HG02763 (cell line): ENCODE measurements around the gene ACOXL.

Source experiments
- ATAC-seq: cut with Tn5 transposase; IDR thresholded peaks from one replicate; pipeline ENCODE4 v1.9.1; 2021; ENCODE audit warnings: mild to moderate bottlenecking, moderate library complexity; ENCODE audit not compliant: unreplicated experiment

ACOXL gene

DNA sequence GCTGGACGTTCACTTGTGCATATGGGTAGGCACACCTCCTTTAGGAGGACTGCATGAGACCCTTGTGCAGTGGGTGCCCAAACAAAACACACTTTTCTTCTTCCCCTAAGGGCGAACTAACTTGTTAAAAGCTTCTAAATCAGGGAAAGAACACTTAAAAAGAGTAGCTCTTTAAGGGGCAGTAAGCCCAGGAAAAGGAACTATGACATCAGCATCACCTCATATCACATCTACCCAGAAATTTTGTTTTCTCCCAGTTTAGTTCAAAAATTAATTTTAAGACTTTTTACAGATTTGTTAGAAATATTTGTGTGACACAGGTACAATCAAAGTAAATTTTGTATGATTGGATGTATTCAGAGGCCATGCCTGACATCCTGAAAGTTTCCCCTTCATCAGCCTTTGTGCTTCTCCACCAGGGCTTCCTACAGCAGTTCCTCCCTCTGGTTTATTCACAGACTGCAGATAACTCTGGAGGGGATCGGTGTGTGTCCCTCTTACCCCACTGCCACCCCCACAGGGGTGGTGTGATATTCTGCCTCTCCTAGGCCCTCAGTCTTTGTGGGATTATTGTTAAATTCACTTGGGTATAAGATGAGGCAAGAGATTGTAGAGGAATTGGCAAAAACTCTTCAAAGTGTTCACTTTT lies 416.0 kb downstream of the ACOXL start:
- ATAC-seq, result no peak

DNA sequence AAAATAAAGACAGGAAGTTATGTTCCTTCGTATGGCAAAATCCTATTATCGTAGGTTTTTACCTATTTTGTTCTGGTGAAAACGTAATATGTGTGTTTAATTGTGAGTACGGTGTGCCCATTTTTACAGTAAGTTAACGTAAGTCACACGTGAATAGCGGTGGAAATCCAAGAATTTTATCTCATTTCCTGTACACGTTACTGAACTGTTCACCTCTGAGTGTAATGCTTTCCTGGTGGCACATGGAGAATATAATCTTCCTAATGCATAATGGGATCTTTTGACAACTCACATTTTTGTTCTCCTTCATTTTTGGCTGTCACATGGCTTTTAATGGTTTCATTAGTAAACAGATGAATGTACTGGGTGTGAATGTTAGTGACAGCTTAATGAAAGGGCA lies 416.6 kb downstream of the ACOXL start:
- ATAC-seq, result no peak

DNA sequence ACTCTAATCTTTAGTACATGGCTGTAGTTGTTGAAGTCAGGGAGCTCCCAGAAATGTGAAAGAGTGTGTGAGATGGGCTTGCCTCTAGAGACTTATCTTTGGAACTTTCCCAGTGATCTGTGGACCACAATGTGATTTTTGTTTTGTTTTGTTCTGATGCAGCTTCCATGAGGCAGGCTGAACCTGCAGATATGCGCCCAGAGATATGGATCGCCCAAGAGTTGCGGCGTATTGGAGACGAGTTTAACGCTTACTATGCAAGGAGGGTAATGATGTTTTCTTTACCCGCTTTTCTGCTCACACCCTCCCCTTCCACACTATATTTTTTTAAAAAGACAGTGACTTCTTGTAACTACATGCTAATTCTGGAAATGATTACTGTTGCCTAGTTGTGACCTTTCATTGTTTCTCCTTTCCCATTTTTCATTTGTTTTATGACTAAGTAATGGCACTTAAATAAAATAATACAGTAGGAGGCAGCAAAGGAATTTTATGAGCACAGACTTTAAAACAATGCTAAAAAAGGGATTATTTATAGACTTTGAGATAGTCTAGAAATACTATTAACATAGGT lies 417.6 kb downstream of the ACOXL start:
- no peak for ATAC-seq

DNA sequence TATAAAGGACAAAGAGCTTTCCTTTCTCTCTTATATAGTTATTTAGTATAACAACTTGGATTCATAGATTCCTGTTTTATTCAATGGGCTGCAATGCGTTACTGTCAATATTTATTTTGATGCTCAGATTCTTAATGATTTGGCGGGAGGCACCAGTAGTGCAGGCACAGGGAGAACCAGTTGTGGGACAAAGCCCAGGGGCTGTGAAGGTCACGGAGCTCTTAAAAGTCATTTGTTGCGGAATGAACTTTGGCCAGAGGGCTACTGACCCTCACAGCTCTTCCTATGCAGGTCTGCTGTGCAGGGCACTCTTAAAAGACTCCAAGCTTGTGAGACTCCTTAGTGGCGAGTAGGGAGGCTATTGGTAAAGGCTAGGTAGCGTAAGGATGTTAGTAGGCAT lies 422.4 kb downstream of the ACOXL start:
- ATAC-seq, result no peak

DNA sequence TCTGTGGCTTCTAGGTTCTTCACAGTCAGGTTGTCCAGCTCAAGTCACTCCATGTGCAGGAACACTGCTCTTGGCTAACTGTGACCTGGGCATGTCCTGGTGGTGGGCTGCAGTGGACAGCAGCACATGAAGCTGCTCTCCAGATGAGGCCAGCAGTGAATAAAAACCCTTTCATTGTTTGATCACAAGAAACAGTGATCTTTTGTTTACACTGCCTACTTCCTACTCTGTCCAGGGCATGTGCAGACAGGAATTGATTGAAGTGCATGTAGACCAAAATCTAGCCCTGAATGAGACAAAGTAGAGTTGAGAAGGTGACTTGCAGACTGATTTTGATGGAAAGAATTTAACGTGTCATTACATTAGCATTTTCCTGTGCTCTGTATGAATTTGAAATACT lies 423.2 kb downstream of the ACOXL start:
- no peak for ATAC-seq

DNA sequence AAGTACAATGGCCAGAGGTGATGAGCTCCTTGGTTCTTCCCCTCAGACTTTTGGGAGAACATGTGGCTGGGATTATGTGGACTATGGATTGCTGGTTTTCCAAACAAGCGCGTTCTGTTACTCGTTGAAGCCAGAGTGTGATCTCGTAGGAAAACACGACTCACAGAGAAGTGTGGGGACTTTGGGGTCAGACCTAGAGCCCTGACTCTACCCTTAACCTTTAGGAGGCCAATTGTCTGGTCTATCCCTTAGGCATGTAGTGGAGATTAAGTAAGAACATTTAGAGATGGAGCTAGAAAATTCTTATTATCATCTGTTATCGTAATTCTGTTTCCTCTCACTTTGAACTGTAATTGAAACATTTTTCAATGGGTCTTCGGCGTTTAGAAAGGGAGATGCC lies 424.2 kb downstream of the ACOXL start:
- ATAC-seq, result no peak

DNA sequence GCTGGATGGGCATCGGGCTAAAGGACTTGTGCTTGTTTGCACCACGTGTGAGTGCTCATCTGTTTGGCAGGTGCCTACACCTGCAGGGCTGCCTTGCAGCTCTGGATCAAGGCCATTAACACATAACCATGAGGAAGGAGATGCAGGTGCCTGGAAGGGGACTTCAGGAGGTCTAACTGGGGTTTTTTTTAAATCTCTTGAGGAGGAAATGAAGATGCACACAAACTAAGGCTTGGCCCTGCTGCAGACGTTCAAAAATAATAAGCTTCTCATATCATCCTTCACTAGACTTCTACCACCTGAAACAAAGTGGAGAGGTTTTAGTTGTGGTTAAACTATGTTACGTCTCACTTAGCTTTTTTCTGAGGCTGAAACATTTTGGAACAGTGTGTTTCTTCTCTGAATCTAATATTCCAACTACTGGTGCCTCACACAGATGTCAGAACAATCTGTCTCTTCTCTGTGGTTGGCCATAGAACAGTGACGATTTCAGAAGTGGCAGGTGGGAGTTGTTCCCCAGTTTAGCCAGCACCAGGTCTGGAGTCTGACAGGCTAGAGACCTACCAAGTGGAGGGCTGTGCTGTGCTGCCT lies 424.8 kb downstream of the ACOXL start:
- peak; percentile 48 for ATAC-seq

DNA sequence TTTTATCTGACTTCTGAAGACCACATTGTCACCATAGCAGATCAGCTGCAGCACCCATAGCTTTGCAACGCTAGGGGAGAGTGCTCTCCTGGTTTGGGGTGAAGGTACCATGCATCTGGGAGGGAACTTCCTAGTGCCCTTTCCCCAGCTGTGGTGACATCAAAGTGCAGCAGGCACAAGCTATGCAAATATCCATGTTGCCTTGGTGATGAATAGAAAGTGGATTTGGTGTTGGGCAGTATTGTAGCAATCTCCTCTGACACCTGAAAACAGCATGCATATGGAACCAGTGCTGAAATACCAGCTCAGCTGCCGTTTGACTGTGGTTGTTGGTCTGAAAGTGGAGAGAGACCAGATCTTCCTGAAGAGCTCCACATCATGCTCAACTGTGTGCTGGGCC lies 425.4 kb downstream of the ACOXL start:
- ATAC-seq, result peak; percentile 64

DNA sequence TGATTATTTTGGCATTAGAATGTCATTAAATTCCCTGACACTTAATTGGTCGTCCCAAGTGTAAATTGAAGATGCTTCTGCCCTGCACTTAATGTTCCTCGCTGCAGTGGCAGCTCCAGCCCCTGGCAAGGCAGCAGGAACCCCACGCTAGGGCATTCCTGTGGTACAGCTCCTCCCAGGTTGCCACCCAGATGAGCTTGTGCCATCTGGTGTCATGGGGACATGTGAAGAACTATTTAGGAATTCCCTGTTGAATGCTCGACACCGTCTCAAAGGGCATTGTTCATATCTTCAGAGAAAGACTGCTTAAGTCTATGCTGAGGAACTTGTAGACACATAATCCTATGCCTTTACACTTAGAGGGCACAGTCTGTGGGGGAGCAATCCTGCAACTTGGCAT lies 427.3 kb downstream of the ACOXL start:
- no peak for ATAC-seq

DNA sequence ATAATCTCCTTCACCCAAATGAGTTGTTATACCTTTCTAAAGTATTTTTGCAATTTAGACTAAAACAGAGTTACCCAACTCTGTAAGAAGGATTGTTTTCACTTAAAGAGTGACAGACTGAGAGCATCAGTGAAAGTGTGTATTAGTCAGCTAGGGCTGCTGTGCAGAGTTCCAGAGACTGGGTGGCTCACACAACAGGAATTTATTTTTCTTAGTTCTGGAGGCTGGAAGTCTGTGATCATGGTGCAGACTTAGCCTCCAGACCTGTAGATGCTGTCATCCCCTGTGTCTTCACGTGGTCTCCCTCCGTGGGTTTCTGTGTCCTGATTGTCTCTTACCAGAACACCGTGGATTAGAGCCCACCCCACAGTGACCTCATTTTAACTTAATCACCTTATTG lies 428.4 kb downstream of the ACOXL start:
- ATAC-seq, result no peak

DNA sequence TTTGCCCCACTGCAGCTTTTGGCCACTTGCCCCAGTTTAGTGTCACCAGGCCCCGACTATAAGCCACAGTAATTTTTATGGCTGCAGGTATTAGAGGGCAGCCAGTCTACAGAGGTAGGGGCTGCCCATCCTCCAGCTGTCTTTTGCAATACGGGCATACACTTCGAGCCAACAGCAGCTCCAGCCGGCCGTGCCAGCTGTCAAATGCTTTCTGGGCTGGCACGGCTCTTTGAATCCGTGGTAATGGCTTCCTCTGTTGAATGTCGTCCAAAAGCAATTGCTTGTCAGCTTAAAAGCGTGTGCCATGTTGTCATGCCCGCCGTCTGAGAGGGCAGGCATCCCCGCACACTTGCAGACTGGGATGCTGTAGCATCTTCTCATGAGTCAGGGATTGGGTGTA lies 429.6 kb downstream of the ACOXL start:
- no peak for ATAC-seq

DNA sequence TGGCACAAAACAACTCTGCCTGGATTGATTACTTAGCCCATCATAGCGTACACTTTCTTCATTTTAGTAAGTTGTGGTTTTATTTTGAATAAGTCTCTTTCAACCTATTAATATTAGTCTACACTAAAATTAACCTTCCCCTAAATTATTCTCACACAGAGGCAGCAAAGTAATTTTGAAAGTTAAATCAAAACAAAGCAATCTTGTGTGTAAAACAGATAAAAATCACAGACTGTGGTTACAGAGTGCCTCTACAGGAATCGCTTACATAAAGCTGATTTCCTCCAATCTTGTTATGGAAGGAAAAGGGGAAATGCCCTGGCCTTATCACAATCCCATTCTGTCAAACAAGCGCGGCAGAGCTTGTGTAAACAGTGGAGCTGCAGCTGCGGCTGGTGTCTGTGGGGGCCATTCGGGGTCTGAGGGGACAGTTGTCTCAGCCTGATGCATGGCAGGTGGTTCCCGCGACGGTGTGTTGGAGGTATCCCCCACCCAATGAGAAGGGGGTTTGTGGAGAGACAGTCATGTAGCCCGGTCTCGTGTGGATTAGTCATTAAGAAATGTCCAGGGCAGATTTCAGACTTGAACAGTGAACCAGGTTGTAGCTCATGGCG lies 430.5 kb downstream of the ACOXL start:
- no peak for ATAC-seq

DNA sequence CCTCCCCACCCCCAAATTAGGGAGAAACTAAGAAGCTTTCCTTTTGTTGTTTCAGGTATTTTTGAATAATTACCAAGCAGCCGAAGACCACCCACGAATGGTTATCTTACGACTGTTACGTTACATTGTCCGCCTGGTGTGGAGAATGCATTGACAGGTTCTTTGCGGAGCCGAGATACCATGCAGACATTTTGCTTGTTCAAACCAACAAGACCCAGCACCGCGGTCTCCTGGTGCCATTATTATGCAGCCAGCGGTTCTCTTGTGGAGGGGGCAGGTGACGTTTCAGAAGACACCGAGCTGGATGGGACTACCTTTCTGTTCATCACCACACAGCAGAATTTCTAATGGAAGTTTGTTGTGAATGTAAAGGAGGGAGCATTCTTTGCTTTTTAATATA lies 431.7 kb downstream of the ACOXL start:
- ATAC-seq, result no peak

DNA sequence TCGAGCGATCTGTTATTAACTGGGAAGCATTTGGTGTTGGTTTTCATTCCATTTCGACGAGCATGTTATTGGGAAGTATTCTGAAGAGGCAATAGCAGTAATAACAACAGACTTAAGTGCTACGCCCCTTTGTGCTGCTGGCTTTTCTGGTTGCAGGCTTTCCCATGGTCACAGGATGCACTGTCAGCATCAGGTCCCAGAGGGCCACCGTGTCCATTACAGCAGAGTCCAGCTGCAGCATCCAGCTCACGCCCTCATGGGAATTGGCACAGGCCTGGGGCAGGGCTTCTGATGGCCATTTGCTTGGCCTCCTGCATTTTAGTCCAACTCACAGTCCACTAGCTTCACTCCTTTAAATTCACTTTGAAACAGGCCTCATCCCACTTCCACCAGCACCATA lies 432.7 kb downstream of the ACOXL start:
- no peak for ATAC-seq

DNA sequence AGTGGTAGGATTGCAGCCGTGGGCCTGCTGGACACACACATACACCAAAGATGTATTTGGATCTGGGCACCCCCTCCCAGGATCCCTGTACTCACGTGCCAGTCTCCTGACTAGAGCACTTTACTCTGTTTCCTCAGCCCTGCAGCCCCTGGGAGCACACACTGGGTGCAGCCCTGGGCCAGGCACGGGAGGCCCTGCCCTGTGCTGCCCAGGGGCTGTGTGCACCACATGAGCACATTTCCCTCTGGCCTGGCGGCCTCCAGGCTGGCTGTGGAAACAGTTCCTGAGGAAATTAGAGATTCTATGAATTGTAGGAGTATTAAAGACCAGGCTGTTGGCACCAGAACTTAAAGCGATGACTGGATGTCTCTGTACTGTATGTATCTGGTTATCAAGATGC lies 433.7 kb downstream of the ACOXL start:
- no peak for ATAC-seq

DNA sequence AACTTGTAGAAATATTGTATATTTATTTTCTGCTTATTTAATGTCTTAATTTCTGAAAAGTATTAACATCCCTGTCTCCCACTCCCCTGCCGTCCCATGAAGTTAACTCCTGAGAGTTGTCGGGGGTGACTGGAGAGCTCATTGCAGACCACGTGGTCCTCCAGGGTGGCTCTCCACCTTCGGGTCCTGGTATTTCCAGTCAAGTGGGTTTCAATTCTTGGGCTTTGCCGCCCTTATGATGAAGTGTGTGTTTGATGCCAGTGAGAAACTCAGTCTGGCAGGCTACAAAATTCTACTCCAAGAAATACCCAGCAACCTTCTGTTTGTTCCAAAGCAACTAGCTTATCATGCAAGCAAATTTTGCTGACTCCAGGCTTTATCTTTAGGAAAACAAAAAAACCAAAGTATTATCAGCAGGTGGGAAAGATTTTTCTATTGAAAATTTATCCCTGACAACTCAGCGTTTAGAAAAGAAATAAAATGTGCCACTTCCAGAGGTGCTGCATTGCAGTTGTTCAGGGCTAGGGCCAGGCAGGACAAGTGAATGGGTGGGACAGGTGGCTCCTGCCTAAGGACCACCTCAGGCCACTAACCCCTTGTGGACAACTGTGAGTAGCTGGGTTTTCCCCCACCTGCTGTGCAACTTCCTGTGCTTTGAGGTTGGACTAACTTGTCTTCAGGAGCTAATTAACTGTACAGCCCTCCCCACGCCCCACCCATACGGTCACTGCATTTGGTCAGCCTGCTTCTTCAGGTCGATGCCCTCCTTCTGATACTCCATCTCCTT lies 434.9 kb downstream of the ACOXL start:
- ATAC-seq, result no peak

DNA sequence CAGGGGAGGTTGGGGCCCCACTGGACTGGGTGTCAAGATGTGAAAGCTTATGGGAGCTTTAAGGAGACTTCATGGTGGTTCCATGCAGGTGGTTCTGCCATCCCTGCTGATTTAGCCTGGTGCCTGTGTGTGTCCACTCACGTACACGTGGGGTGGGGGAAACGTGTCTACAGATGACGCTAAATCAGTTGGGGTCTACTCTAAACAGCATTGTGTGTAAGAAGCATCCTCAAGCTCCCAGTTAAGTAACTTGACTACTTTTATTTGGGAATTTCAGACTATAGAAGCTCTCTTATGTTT lies 435.4 kb downstream of the ACOXL start:
- ATAC-seq, result no peak
